H7 (cell line): ENCODE measurements around the gene GABARAP. TPM values are rescaled to one million over a fixed set of nuclear protein-coding genes. Genes with fewer than 3 reads are reported as not detected.
"Not testable (repeated sequence)": the region's sequence is repeated elsewhere in the genome, so short reads cannot be mapped to it uniquely, and the experiment has no call there.

Source experiments
- DNase-seq: peaks from one replicate; pipeline ENCODE4 v3.0.0; 2012
- H3K27me3 ChIP-seq: 2 replicates; pipeline ENCODE4 v1.6.0; 2011; ENCODE audit warnings: mild to moderate bottlenecking, low read length; ENCODE audit not compliant: control insufficient read depth, insufficient read depth
- H3K36me3 ChIP-seq: replicated peaks from 2 replicates; pipeline ENCODE4 v1.5.1; 2011; ENCODE audit warnings: low read length; ENCODE audit not compliant: control insufficient read depth, insufficient read depth
- H3K4me3 ChIP-seq: 2 replicates; pipeline ENCODE4 v1.5.1; 2011; ENCODE audit warnings: low read depth, mild to moderate bottlenecking, control low read depth, low read length, moderate library complexity; ENCODE audit not compliant: insufficient read depth
- total RNA-seq: library from RNA; depleted of rRNA; stranded (reverse); fragments of >200 nt; shearing (Covaris generic); gene quantifications from 2 replicates; pipeline ENCODE4 v1.2.3, GENCODE V29; 2014

Gene GABARAP
- total RNA-seq, 1 experiment from 2014 or later, result 231 TPM

GRCh38 chr17:7252176-7253043, 10.2 kb upstream of the GABARAP start, which contains the start of gene ELP5:
ELP5 (plus strand) TSS chr17:7252215; CDS start chr17:7252551, 336 bp downstream.
- DNase-seq, result peak; percentile 96
- peak within 1 kb of the TSS; percentile 99 for H3K4me3 ChIP-seq

DNA sequence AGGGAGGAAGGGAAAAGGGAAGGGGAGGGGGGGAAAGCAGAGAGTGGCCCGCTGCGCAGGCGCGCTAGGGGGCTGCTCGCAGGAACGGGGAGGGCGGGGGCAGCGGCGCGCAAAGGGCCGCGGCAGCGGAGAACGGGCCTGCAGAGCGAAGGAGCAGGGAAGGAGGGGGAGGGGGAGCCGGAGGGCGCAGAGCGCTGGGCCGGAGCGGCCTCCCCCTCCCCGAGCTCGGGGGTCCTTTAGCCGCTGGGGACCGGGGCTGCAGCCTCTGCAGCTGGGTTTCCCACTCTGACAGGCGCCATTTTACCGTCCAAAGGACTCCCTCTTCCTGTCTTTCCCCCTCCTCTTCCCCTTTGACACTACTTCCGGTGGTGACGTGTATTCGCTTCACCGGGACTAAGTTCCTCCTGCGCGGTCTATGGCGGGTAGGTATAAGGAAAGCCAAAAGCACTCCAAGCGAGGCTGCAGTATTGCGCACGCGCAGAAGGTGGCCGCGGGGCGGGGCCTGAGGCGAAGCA, 9.5 kb upstream of the GABARAP start, which contains the start of gene CTDNEP1:
CTDNEP1 (minus strand) TSS at position 74 of the 515 bp plus-strand sequence. CDS start 438 bp downstream, outside the sequence.
- DNase-seq, result peak; percentile 98
- Histone ChIP-seq H3K4me3 (peak within 1 kb of the TSS; percentile 99), H3K27me3 (no peaks in the 10 kb centered on the region)

More at GRCh38 chr17:7252176-7253043, 10.2 kb upstream of the GABARAP start, which contains the start of gene ELP5:
- Histone ChIP-seq H3K27me3 (no peaks in the 10 kb centered on the region), H3K36me3 (peaks cover 8% of the 10 kb centered on the region)

DNA sequence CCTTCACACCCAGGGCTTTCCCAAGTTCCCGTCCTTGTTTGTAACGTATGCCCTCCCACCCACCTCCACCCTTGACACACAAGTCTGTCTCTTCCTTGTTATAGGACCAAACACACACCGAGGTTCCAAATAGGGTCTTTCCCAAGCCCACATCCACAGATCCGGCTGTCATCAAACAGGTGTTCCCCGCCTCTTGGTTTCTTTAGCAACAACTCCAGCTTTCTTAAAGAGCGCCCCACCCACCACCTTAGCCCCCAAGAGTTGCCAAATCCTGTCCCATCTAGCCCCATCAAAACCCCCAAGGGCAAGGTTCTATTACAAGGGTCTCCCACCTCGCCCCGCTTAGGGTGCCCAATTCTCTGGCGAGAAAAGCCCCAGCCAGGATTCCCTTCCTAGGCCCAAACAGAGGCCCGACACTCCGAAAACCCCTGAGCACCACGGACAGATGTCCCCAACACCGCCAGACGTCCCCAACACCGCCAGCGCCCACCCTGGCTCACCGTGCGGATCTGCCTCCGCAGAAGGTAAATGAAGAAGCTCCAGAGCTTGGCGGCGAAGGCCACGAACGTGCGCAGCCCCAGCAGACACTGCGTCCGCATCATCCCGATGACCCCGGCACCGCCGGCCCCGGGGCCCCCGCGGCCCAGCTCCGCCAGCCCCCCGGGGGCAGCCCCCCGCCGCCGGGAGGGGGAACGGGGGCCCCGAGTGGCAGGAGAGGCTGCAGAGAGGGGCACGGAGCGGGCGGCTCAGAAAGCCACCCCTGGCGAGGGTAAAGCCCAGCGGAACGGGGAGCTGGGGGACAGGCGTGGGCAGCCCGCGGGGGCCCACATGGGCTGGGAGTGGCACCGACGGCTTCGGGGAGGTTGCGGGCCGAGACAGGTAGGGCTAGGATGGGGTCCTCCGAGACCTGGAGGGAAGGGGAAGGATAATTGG, 8.7 kb upstream of the GABARAP start:
- Histone ChIP-seq H3K4me3 (peak overlapping the region; percentile 99), H3K27me3 (no peaks in the 10 kb centered on the region), H3K36me3 (peaks cover 7% of the 10 kb centered on the region)
- no peak for DNase-seq

More for the DNA sequence above, 9.5 kb upstream of the GABARAP start, which contains the start of gene CTDNEP1:
- H3K36me3 ChIP-seq, result peaks cover 7% of the 10 kb centered on the region

DNA sequence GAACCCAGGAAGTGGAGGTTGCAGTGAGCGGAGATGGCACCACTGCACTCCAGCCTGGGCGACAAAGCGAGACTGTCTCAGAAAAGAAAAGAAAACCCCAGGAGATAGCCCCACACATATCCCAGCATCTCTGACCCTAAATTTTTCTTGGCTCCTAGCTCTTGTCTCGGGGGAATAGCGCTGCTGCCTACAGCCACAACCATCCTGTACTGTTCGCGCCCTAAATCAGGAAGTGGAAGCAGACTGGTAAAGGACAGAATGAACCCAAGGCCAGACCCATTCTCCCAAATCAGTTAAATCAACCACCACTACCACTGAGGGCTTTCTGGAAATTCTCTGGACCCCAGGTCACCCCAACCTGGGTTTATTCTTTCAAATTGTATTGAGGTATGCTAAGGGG, 7.6 kb upstream of the GABARAP start:
- Histone ChIP-seq H3K4me3 (no peak overlapping the region; the same call in 1 of the 2 replicates), H3K27me3 (no peaks in the 10 kb centered on the region), H3K36me3 (peaks cover 8% of the 10 kb centered on the region)
- no peak for DNase-seq

DNA sequence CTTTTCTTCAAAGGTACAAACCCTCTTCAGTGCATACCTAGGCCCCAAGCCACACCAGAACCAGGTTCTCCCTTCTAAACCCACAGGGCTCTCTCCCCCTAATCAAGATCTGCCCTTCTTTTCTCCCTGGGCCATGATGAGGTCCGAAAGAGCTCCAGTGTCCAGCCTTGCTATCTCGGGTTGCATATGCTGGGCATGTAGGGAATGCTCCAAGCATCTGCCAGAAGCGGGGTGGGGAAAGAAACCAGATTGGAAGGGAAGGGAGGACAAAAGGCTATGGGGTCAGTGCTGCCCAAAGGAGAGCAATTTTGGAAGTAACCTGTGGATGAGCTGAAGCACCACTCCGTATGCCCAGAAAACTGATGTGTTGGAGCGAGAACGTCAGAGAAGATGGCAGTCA, 7.0 kb upstream of the GABARAP start:
- Histone ChIP-seq H3K36me3 (peaks cover 11% of the 10 kb centered on the region), H3K27me3 (no peaks in the 10 kb centered on the region), H3K4me3 (no peak overlapping the region)
- no peak for DNase-seq

DNA sequence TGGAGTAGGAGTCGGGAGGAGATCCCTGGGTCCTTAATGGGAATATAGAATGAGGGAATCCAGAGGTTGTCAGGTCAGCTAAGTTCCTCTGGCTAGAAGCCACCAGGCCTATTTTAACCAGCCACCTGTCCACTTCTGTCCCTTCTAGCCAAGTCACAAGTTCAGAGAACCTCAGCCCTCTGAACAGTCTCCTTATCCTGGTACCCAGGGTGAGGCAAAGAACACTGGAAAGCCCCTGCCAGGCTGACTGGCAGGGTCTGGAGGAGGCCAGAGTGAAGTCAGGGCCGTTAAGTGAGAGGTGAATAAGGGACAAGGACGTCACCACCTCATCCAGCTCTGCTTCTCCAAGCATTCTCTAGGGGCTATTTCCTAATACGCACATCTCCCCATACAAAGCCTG, 6.5 kb upstream of the GABARAP start:
- DNase-seq, result no peak
- Histone ChIP-seq H3K4me3 (no peak overlapping the region), H3K36me3 (peaks cover 12% of the 10 kb centered on the region), H3K27me3 (no peaks in the 10 kb centered on the region)

GRCh38 chr17:7246779-7247178, 4.5 kb upstream of the GABARAP start:
- H3K27me3 ChIP-seq, result no peaks in the 10 kb centered on the region
- H3K4me3 ChIP-seq, result no peak overlapping the region
- no peak for DNase-seq
- peaks cover 12% of the 10 kb centered on the region for H3K36me3 ChIP-seq

- not testable (repeated sequence) for H3K27me3 ChIP-seq, DNase-seq, H3K4me3 ChIP-seq
- peaks cover 12% of the 10 kb centered on the region for H3K36me3 ChIP-seq
Observed at GRCh38 chr17:7243838-7244237, 1.6 kb upstream of the GABARAP start.

DNA sequence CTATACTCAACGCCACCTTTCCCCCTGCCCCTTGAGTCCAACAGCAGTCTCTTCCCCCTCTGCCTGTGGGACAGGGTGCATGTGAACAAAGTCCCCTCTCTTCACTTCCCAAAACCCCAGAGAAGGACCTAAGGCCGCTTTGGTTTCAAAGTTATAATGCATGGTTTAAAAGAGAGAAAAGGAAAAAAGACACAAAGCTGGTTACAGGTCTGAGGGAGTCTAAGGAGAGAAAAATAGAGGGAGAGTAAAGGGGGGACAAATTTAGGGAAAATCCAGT, 1.1 kb upstream of the GABARAP start:
- Histone ChIP-seq H3K36me3 (peaks cover 12% of the 10 kb centered on the region), H3K4me3 (peak overlapping the region; percentile 69), H3K27me3 (no peaks in the 10 kb centered on the region)
- DNase-seq, result no peak

- no peaks in the 10 kb centered on the region for H3K27me3 ChIP-seq
- DNase-seq, result peak; percentile 99
- H3K36me3 ChIP-seq, result peaks cover 12% of the 10 kb centered on the region
- peak overlapping the region; percentile 69 for H3K4me3 ChIP-seq
Observed at GRCh38 chr17:7242717-7243452, 636 bp upstream of the GABARAP start.

DNA sequence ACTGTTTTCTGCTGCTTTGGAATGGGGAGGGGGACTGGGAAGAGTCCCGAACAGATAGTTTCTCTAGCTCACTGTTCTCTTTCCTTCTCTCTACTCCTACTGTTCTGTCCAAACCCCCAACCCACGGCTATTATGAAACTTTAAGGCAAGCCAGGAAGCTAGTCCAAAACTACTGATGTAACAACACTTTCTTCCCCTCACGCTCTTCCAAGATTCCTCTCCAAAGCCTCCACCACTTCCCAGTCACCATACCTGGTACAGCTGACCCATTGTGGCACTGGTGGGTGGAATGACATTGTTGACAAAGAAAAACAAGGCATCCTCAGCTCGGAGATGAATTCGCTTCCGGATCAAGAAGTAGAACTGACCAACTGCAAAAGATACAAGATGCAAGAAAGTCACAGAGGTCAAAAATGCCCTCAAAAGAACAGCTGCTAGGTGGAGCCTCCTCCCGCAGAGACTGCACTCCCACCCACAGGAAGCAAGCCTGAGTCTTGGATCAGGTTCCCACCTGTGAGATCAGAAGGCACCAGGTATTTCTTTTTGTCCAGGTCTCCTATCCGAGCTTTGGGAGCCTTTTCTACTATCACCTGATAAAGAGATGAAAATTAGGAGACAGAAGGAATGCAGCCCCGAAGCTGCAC, 1.0 kb downstream of the GABARAP start:
- DNase-seq, result no peak
- H3K27me3 ChIP-seq, result no peaks in the 10 kb centered on the region
- H3K36me3 ChIP-seq, result peaks cover 19% of the 10 kb centered on the region

DNA sequence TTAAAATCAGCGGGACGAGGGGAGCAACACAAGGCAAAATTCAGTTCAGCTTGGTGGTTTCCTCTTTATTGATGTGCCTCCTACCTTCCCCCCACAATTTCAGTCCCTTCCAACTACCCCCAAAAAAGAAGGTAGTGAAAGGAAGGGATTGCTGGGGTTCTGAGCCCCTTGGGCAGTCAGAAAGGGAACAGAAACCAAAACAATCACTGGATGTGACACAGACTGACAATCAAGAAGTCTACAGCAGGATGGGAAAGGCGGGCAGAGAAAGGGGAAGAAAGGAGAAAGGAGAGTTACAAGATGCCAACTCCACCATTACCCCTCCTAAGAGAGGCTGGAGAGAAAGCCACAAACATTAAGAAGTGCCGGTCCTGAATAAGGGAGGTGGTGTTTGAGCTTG, 1.9 kb downstream of the GABARAP start:
- DNase-seq, result no peak
- H3K27me3 ChIP-seq, result no peaks in the 10 kb centered on the region
- peaks cover 20% of the 10 kb centered on the region for H3K36me3 ChIP-seq
- no peak overlapping the region for H3K4me3 ChIP-seq

More for the DNA sequence above, 1.0 kb downstream of the GABARAP start:
- H3K4me3 ChIP-seq, result peak overlapping the region; percentile 69

DNA sequence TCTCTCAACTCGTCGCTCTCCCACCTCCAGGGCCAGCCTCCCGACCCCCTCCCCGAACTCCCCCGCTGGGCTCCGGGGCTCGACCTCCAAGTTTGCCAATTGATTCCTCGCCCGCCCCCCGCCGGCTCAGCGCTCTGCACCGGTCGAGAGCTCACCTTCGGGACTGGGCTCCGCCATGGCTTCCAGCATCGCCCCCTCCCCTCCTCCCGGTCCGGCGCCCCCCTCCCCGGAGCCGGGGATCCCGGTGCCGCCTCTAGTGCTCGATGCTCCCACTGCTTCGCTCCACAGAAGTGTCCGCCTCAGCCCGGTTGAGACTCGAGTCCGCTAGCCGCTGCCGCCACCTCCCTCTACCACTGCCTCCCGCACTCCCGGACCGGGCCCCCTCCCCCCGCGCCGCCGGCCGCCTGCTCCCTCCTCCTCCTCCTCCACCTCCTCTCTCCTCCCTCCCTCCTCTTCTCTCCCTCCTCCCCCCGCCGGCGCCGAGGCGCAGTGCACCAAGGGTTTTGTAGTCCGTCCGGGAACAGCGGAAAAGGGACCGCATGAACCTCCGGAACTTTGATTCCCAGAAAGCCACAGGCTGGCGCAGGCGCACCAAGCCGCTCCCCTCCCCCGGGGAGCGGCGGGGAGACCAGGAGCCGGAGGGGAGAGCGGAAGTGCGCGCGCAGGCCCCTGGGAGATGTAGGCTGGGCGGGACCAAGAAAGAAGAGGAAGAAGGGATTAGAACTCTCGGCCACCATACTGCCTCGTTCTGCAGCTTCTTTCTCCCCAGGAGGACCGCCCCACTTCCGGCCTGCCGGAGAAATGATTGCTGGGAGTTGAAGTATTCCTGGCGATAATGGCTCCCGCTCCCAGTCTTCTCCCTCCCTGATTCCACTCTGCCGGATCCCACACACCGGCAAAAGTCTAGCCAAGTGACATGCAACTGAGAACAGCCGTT, 2.9 kb downstream of the GABARAP start, which contains the start of gene PHF23:
PHF23 (minus strand) TSS at position 367 of the 937 bp plus-strand sequence; CDS start at position 189, 178 bp downstream.
- Histone ChIP-seq H3K27me3 (no peaks in the 10 kb centered on the region), H3K36me3 (peaks cover 22% of the 10 kb centered on the region), H3K4me3 (peak within 1 kb of the TSS; percentile 94)
- peak; percentile 99 for DNase-seq
